GM19397 (cell line): ENCODE results near the gene TMEM33.
"Not testable (repeated sequence)": the region's sequence is repeated elsewhere in the genome, so short reads cannot be mapped to it uniquely, and the experiment has no call there.

ENCODE experiments used
- ATAC-seq: cut with Tn5 transposase; IDR thresholded peaks from one replicate; pipeline ENCODE4 v1.9.1; 2021; ENCODE audit warnings: mild to moderate bottlenecking, moderate library complexity; ENCODE audit not compliant: unreplicated experiment

The TMEM33 gene

GRCh38 chr4:41934901-41935651, at the start of gene TMEM33:
TMEM33 (plus strand) TSS chr4:41935429; CDS start chr4:41935485, 56 bp downstream.
- ATAC-seq = peak; percentile 86

GRCh38 chr4:41885456-41885855, 49.8 kb upstream of the TMEM33 start:
- ATAC-seq = no peak

- ATAC-seq = no peak
Observed at GRCh38 chr4:41887277-41887676, 48.0 kb upstream of the TMEM33 start.

GRCh38 chr4:41887821-41888686, 47.2 kb upstream of the TMEM33 start:
- ATAC-seq = no peak

GRCh38 chr4:41888687-41889074, 46.5 kb upstream of the TMEM33 start:
- no peak for ATAC-seq

GRCh38 chr4:41889317-41889716, 45.9 kb upstream of the TMEM33 start:
- no peak for ATAC-seq

GRCh38 chr4:41890085-41890484, 45.1 kb upstream of the TMEM33 start:
- no peak for ATAC-seq

GRCh38 chr4:41896648-41897047, 38.6 kb upstream of the TMEM33 start:
- no peak for ATAC-seq

GRCh38 chr4:41897698-41898097, 37.5 kb upstream of the TMEM33 start:
- ATAC-seq = no peak

- ATAC-seq = not testable (repeated sequence)
Observed at GRCh38 chr4:41909136-41909535, 26.1 kb upstream of the TMEM33 start.

- ATAC-seq = no peak
Observed at GRCh38 chr4:41912546-41912945, 22.7 kb upstream of the TMEM33 start.

- no peak for ATAC-seq
Observed at GRCh38 chr4:41913509-41913908, 21.7 kb upstream of the TMEM33 start.

GRCh38 chr4:41918278-41918677, 17.0 kb upstream of the TMEM33 start:
- no peak for ATAC-seq

GRCh38 chr4:41920416-41920815, 14.8 kb upstream of the TMEM33 start:
- not testable (repeated sequence) for ATAC-seq

GRCh38 chr4:41921476-41921875, 13.8 kb upstream of the TMEM33 start:
- ATAC-seq = no peak

GRCh38 chr4:41927796-41928499, 7.3 kb upstream of the TMEM33 start:
- ATAC-seq = no peak

- no peak for ATAC-seq
Observed at GRCh38 chr4:41930139-41930831, 4.9 kb upstream of the TMEM33 start.

GRCh38 chr4:41932988-41933387, 2.2 kb upstream of the TMEM33 start:
- ATAC-seq = no peak

- ATAC-seq = no peak
Observed at GRCh38 chr4:41933997-41934503, 1.2 kb upstream of the TMEM33 start.

GRCh38 chr4:41934514-41934900, 722 bp upstream of the TMEM33 start:
- no peak for ATAC-seq

GRCh38 chr4:41935652-41936021, 408 bp downstream of the TMEM33 start:
- peak; percentile 13 for ATAC-seq
